Thyroid gland (tissue), 4 donors: ENCODE results near the gene CALCA. TPM values are rescaled to one million over a fixed set of nuclear protein-coding genes. Genes with fewer than 3 reads are reported as not detected.

Source experiments
- DNase-seq, 2 donors: peaks; one replicate each; pipeline ENCODE4 v3.0.0-alpha.2; 2019
- H3K27ac ChIP-seq, 3 donors: fragments of 200-600 bp; sonication (generic); 1 replicate in 2 of 3; 2 replicates in 1 of 3; pipeline ENCODE4 v1.5.1; 2016 to 2019; ENCODE audit warnings: mild to moderate bottlenecking in 1 of 3, moderate library complexity in 1 of 3
- H3K27me3 ChIP-seq: fragments of 200-600 bp; sonication (generic); one replicate; pipeline ENCODE4 v1.5.1; 2019
- H3K36me3 ChIP-seq, 2 donors: fragments of 200-600 bp; sonication (generic); one replicate each; pipeline ENCODE4 v1.5.1; 2016 to 2019
- H3K4me1 ChIP-seq, 2 donors: fragments of 200-600 bp; sonication (generic); one replicate each; pipeline ENCODE4 v1.5.1; 2017 to 2019
- H3K4me3 ChIP-seq, 3 donors: fragments of 200-600 bp; sonication (generic); replicated peaks in 1 of 3; 1 replicate in 2 of 3; 2 replicates in 1 of 3; pipeline ENCODE4 v1.5.1; 2016; ENCODE audit warnings: mild to moderate bottlenecking in 1 of 3
- H3K9me3 ChIP-seq: fragments of 200-600 bp; sonication (generic); one replicate; pipeline ENCODE4 v1.5.1; 2017
- POLR2A ChIP-seq, 2 donors: fragments of 450-650 bp; IDR thresholded peaks; one replicate each; pipeline ENCODE4 v1.6.1; 2017; ENCODE audit warnings: antibody characterized with exemption in 2 of 2, mild to moderate bottlenecking in 2 of 2, moderate library complexity in 1 of 2
- WGBS, 2 donors: methylation state at CpG; one replicate each; pipeline ENCODE4 v1.1.5; 2017; 5-methylcytosine and 5-hydroxymethylcytosine counted together
- intact Hi-C: fragments of 100-400 bp; cut with DNase I; formaldehyde crosslinking; loops from one replicate; pipeline ENCODE4 v1.15.1; 2023
- total RNA-seq, 4 donors: library from RNA; depleted of rRNA; stranded (reverse); fragments of >200 nt; gene quantifications; one replicate each; pipeline ENCODE4 v1.2.3, GENCODE V29; 2016
- TF ChIP-seq, protein P1 (sequence below), 6 experiments: fragments of 200-600 bp in 3 of 6; fragments of 450-650 bp in 3 of 6; sonication (generic) in 3 of 6; IDR thresholded peaks; one replicate each; pipeline ENCODE4 v1.5.1; 2016 to 2019; ENCODE audit warnings: antibody characterized with exemption in 6 of 6, mild to moderate bottlenecking in 2 of 6, inconsistent platforms in 1 of 6, moderate library complexity in 1 of 6

CALCA gene
- total RNA-seq, 4 donors from 2014 or later = 50.7 to 970 (median 569) TPM; not detected in 1

DNA sequence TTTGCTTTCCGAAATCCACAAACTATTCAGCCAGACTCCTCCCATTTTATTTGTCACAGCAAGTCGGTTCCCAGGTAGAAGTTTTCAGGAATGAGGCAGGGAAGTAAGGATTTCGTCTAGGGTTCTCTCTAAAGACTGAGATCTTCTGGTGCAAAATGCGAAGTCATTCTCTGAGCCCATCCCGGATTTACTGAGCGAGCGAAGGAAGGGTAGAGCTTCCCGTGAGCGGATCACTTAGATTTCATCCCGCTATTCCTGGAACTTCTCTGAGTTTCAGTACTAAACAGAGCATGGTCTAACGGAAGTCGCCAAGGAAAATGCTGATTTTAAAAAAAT lies 3.1 kb upstream of the CALCA start:
- peaks cover 9 to 27% of the 10 kb centered on the region in 2 donors for H3K4me1 ChIP-seq
- no peak overlapping the region for H3K4me3 ChIP-seq
- DNase-seq = no peak
- H3K27ac ChIP-seq = no peak overlapping the region
- H3K36me3 ChIP-seq = no peaks in the 10 kb centered on the region
- 5 to 14% methylated on average over 12 of the region's 12 CpGs for WGBS, 2 donors
- intact Hi-C loops = loop anchor here (10.0 kb wide), 1 partner anchor 100 kb away; the partner anchor contains the start of gene CALCB
- no peaks in the 10 kb centered on the region for H3K9me3 ChIP-seq
- TF ChIP-seq POLR2A (IDR thresholded peaks at IDR 0.05) = no peak
- TF ChIP-seq, protein P1, sequence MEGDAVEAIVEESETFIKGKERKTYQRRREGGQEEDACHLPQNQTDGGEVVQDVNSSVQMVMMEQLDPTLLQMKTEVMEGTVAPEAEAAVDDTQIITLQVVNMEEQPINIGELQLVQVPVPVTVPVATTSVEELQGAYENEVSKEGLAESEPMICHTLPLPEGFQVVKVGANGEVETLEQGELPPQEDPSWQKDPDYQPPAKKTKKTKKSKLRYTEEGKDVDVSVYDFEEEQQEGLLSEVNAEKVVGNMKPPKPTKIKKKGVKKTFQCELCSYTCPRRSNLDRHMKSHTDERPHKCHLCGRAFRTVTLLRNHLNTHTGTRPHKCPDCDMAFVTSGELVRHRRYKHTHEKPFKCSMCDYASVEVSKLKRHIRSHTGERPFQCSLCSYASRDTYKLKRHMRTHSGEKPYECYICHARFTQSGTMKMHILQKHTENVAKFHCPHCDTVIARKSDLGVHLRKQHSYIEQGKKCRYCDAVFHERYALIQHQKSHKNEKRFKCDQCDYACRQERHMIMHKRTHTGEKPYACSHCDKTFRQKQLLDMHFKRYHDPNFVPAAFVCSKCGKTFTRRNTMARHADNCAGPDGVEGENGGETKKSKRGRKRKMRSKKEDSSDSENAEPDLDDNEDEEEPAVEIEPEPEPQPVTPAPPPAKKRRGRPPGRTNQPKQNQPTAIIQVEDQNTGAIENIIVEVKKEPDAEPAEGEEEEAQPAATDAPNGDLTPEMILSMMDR (IDR thresholded peaks at IDR 0.05) = no peak
- H3K27me3 ChIP-seq = peaks cover 24% of the 10 kb centered on the region

DNA sequence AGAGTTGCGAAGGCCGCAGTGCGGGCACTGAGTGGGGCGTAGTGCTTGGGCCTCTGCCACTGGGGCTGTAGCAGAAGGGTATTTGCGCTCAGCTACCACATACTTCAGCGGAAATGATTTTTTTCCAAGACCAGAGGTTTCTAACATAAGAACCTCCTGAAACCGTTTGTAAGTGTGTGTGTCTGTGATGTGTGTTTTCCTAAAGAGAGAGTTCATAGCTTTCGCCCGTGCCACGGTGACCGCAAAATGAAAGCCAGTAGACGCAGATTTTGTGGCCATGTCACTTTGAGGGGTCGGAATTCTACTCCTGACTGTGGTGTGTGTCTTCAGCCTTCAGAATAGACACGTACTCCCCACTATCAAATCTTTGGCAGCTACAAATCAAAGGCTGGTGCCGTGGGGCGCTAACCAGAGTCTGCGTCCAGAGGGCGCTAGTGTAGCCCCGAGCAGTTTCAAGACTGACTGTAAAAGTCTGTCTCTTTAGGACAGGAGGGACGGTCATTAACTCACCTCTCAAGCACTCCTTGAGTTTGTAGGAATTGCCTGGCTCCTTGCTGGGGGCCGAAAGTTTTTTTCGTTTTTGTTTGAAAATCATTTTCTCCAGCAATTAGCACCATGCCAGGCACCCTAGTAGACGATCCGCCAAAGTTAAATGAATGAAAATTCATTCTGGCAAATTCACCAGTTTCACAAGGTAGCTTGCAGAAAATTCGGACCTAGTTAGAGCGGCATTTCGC lies 2.5 kb upstream of the CALCA start:
- no peak for TF ChIP-seq POLR2A (IDR thresholded peaks at IDR 0.05)
- TF ChIP-seq, protein P1 (IDR thresholded peaks at IDR 0.05) = peak in 4 of 6 experiments; percentile 23 to 55 (median 36)
- no peak overlapping the region for H3K4me3 ChIP-seq
- peak; percentile 39 to 41 for DNase-seq
- peaks cover 9 to 27% of the 10 kb centered on the region in 2 donors for H3K4me1 ChIP-seq
- H3K9me3 ChIP-seq = no peaks in the 10 kb centered on the region
- intact Hi-C loops = loop anchor here (10.0 kb wide), 1 partner anchor 100 kb away; the partner anchor contains the start of gene CALCB
- H3K27me3 ChIP-seq = peaks cover 24% of the 10 kb centered on the region
- 13 to 14% methylated on average over 25 to 27 of the region's 27 CpGs for WGBS, 2 donors
- H3K36me3 ChIP-seq = no peaks in the 10 kb centered on the region
- no peak overlapping the region for H3K27ac ChIP-seq

DNA sequence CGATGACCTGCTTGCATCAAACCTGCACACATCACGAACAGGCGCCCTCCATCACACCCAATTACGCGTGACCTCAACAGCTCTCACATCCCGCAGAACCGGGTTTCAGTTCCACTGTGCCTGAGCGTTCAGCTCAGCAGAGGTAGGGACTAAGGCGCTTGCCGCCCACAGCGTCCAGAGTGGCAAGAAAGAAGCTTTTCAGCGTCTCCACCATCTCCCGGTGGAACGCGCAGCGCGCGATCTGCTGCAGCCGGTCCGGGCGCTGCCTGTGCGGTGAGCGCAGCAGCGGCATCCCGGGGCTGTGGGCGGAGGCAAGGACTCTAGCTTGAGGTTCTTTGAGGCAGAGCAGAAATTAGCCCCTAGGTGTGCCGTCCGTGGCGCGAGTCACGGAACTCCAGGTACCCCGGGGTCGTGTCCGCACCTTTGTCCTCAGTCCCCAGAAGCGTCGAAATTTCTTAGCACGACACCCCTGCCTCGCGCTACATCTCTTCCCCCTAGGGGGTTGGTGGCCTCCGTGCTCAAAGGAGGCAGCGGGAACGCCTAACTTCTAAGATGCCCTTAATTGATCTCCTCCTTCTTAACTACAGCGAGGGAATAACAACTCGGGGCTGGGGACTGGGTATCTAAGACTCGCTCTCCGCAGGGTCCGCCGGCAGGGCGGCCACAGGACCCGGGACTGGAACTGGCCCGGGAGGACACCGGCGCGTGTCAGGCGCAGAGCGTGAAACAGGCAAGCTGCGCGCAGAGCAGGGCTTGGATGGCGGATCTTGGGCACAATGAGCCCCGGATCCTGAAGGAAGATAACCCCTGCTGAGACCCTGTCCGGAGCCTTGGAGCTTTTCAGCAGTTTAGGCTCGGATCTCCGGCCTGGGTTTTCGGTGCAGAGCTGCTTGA lies 1.7 kb upstream of the CALCA start:
- no peaks in the 10 kb centered on the region for H3K9me3 ChIP-seq
- no peak overlapping the region for H3K4me3 ChIP-seq
- no peaks in the 10 kb centered on the region for H3K36me3 ChIP-seq
- 3 to 14% methylated on average over 14 to 52 of the region's 64 CpGs for WGBS, 2 donors
- intact Hi-C loops = loop anchor here (10.0 kb wide), 1 partner anchor 101 kb away; the partner anchor contains the start of gene CALCB
- H3K27me3 ChIP-seq = peaks cover 24% of the 10 kb centered on the region
- TF ChIP-seq, protein P1 (IDR thresholded peaks at IDR 0.05) = no peak
- no peak for TF ChIP-seq POLR2A (IDR thresholded peaks at IDR 0.05)
- H3K4me1 ChIP-seq = peaks cover 9 to 27% of the 10 kb centered on the region in 2 donors
- H3K27ac ChIP-seq = no peak overlapping the region
- peak in 1 of 2 donors; percentile 8 for DNase-seq

DNA sequence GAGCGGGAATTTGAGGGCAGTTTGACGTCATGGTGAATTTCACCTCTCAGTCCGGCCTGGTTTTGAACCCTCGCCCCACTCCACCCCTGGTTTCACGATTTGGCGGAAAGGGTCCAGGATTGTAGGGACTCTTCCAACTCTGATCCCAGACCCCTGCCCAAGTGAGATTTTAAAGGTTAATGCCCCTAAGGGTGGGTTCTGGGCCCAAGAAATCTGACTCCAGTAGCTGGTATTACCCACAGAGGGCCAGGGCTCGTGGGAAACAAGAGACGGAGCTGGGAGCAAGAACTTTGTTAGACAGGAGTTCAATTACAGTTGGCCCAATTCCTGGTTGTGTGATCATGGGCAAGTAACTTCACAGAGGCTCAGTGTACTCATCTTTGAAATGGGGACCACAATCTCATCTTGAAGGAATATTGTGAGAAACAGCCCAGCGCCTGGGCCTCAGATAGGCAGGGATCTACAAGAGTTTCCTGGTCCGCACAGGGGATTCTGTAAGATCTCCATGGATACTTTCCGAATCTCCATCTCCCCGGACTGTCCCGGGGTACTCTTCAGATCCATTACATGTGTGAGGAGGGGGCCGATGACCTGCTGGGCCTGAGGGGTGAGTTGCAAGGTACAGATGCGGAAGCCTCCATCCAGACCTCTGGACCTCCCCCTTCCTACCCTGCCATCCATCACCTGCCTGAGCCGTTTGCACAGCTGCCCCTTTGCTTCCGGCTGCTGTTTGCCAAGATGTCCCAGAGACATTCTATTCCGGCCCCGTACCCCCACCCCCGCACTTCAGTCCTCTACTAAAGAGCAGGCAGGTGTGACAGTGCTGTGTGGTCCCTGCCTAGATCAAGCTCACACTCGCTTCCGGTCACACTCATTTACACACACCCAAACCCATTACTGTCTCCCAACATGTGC lies 687 bp upstream of the CALCA start:
- H3K36me3 ChIP-seq = no peaks in the 10 kb centered on the region
- H3K4me3 ChIP-seq = no peak overlapping the region
- H3K27me3 ChIP-seq = peaks cover 24% of the 10 kb centered on the region
- DNase-seq = no peak
- intact Hi-C loops = loop anchor here (10.0 kb wide), 1 partner anchor 102 kb away; the partner anchor contains the start of gene CALCB
- H3K27ac ChIP-seq = no peak overlapping the region
- TF ChIP-seq, protein P1 (IDR thresholded peaks at IDR 0.05) = no peak
- TF ChIP-seq POLR2A (IDR thresholded peaks at IDR 0.05) = no peak
- 14 to 15% methylated on average over 20 to 22 of the region's 22 CpGs for WGBS, 2 donors
- peaks cover 9 to 27% of the 10 kb centered on the region in 2 donors for H3K4me1 ChIP-seq
- H3K9me3 ChIP-seq = no peaks in the 10 kb centered on the region
